Esophagus muscularis mucosa (tissue), 3 donors: ENCODE measurements around the gene EMILIN3.
"Not testable (repeated sequence)": the region's sequence is repeated elsewhere in the genome, so short reads cannot be mapped to it uniquely, and the experiment has no call there.

Experiments used
- CTCF ChIP-seq, 3 experiments: fragments of 200-600 bp in 2 of 3; fragments of 450-650 bp in 1 of 3; sonication (generic) in 2 of 3; IDR thresholded peaks; one replicate each; pipeline ENCODE4 v1.5.1; 2017 to 2019; ENCODE audit warnings: antibody characterized with exemption in 3 of 3, mild to moderate bottlenecking in 2 of 3, moderate library complexity in 1 of 3
- POLR2A ChIP-seq: fragments of 450-650 bp; IDR thresholded peaks from one replicate; pipeline ENCODE4 v1.6.1; 2017; ENCODE audit warnings: antibody characterized with exemption, moderate library complexity, mild to moderate bottlenecking, low read depth

- not testable (repeated sequence) for TF ChIP-seq POLR2A; CTCF (IDR thresholded peaks at IDR 0.05)
Measured at GRCh38 chr20:41312009-41312408, 54.6 kb downstream of the EMILIN3 start.
